Lung (tissue), 12 donors: ENCODE measurements around the gene PLB1. TPM values are rescaled to one million over a fixed set of nuclear protein-coding genes. Genes with fewer than 3 reads are reported as not detected.
A peak's percentile ranks its signal among the peaks of the same experiment; 100 is the strongest.

ENCODE experiments used
- ATAC-seq: fragments of 200-7000 bp; cut with Tn5 transposase; one replicate; pipeline ENCODE4 v1.9.1; 2020; ENCODE audit warnings: moderate number of reproducible peaks; ENCODE audit not compliant: insufficient read depth, low FRiP score
- DNase-seq, 3 donors: peaks; one replicate each; pipeline ENCODE4 v3.0.0-alpha.2; 2013 to 2017
- H3K27ac ChIP-seq, 2 donors: one replicate each; pipeline ENCODE4 v1.5.1; 2013; ENCODE audit warnings: mild to moderate bottlenecking in 2 of 2, moderate library complexity in 2 of 2, control low read depth in 1 of 2, inconsistent platforms in 1 of 2, low read depth in 1 of 2, low read length in 1 of 2
- H3K27me3 ChIP-seq, 3 donors: one replicate each; pipeline ENCODE4 v1.5.1; 2013; ENCODE audit warnings: low read length in 2 of 3; ENCODE audit not compliant: control insufficient read depth in 3 of 3, insufficient read depth in 3 of 3
- H3K36me3 ChIP-seq, 4 donors: one replicate each; pipeline ENCODE4 v1.5.1; 2013; ENCODE audit warnings: low read length in 4 of 4, mild to moderate bottlenecking in 1 of 4, moderate library complexity in 1 of 4; ENCODE audit not compliant: control insufficient read depth in 4 of 4, insufficient read depth in 4 of 4
- H3K4me1 ChIP-seq, 5 donors: one replicate each; pipeline ENCODE4 v1.5.1; 2013; ENCODE audit warnings: low read length in 5 of 5, mild to moderate bottlenecking in 2 of 5, moderate library complexity in 1 of 5; ENCODE audit not compliant: control insufficient read depth in 5 of 5, insufficient read depth in 5 of 5
- H3K4me3 ChIP-seq: one replicate; pipeline ENCODE4 v1.5.1; 2013; ENCODE audit warnings: mild to moderate bottlenecking, control low read depth, moderate library complexity
- H3K9ac ChIP-seq, 2 donors: one replicate each; pipeline ENCODE4 v1.5.1; 2013; ENCODE audit warnings: low read length in 2 of 2, control low read depth in 1 of 2; ENCODE audit not compliant: insufficient read depth in 1 of 2
- H3K9me3 ChIP-seq, 4 donors: one replicate each; pipeline ENCODE4 v1.5.1; 2013; ENCODE audit warnings: low read length in 3 of 4, mild to moderate bottlenecking in 1 of 4, moderate library complexity in 1 of 4; ENCODE audit not compliant: control insufficient read depth in 4 of 4, insufficient read depth in 3 of 4
- CTCF ChIP-seq: IDR thresholded peaks from 2 replicates; pipeline ENCODE4 v1.5.1; 2012; ENCODE audit warnings: mild to moderate bottlenecking; ENCODE audit errors: control extremely low read depth, extremely low read depth
- WGBS, 2 donors: extraction: QIAGEN DNeasy Blood & Tissue Kit; methylation state at CpG; one replicate each; pipeline ENCODE4 v1.1.7; 2013; 5-methylcytosine and 5-hydroxymethylcytosine counted together
- polyA plus RNA-seq, 2 donors: library from polyadenylated mRNA; stranded (reverse); fragments of 200-250 nt; gene quantifications; one replicate each; pipeline ENCODE4 v1.2.1, GENCODE V29; 2013
- total RNA-seq, 2 donors: library from RNA; depleted of rRNA in 1 of 2; stranded (reverse); fragments of >200 nt in 1 of 2; gene quantifications; one replicate each; pipeline ENCODE4 v1.2.1, GENCODE V29; 2014 to 2021
- donor health status: control.
- donor health status: control.
- donor health status: Bipolar disorder and iron deficiency.
- donor health status: healthy.
- donor health status: DM: yes; HTN: yes; CAD: no.

PLB1 gene
- total and polyA plus RNA-seq, 4 donors, result 1.0 to 10.3 (median 6.7) TPM

- no peak overlapping the region for H3K4me3 ChIP-seq
- no peak for ATAC-seq
- H3K4me1 ChIP-seq, result peaks cover 4 to 18% (median 12%) of the 10 kb centered on the region in 5 donors
- H3K27ac ChIP-seq, result peak overlapping the region in 1 of 2 donors; percentile 22
- H3K36me3 ChIP-seq, result no peaks in the 10 kb centered on the region
- no peaks in the 10 kb centered on the region for H3K9me3 ChIP-seq
- TF ChIP-seq CTCF, result no peak
- no peak for DNase-seq
- H3K9ac ChIP-seq, result no peak overlapping the region
- WGBS, 2 donors, result 95 to 96% methylated on average over 6 of the region's 6 CpGs
- no peaks in the 10 kb centered on the region for H3K27me3 ChIP-seq
These were observed 184.8 kb downstream of the PLB1 start for GRCh38 chr2:28680657-28681056.

- DNase-seq (peak in 1 of 3 donors; percentile 17), ATAC-seq (no peak)
- H3K9ac ChIP-seq, result no peak overlapping the region
- H3K36me3 ChIP-seq, result no peaks in the 10 kb centered on the region
- H3K4me3 ChIP-seq, result no peak overlapping the region
- WGBS, 2 donors, result 12 to 27% methylated on average over 4 of the region's 4 CpGs
- no peak for TF ChIP-seq CTCF
- no peak overlapping the region for H3K27ac ChIP-seq
- no peaks in the 10 kb centered on the region for H3K27me3 ChIP-seq
- H3K4me1 ChIP-seq, result peaks cover 4 to 18% (median 12%) of the 10 kb centered on the region in 5 donors
- no peaks in the 10 kb centered on the region for H3K9me3 ChIP-seq
These were observed 185.3 kb downstream of the PLB1 start for GRCh38 chr2:28681158-28681571.

GRCh38 chr2:28681606-28682005 is 185.7 kb downstream of the PLB1 start:
- H3K27me3 ChIP-seq, result no peaks in the 10 kb centered on the region
- DNase-seq, result no peak
- no peak overlapping the region for H3K9ac ChIP-seq
- ATAC-seq, result no peak
- peaks cover 4 to 18% (median 12%) of the 10 kb centered on the region in 5 donors for H3K4me1 ChIP-seq
- H3K27ac ChIP-seq, result no peak overlapping the region
- H3K36me3 ChIP-seq, result no peaks in the 10 kb centered on the region
- H3K9me3 ChIP-seq, result no peaks in the 10 kb centered on the region
- no peak for TF ChIP-seq CTCF
- no peak overlapping the region for H3K4me3 ChIP-seq

- H3K9ac ChIP-seq, result no peak overlapping the region
- TF ChIP-seq CTCF, result no peak
- peak; percentile 88 to 93 (median 89) for DNase-seq
- no peaks in the 10 kb centered on the region for H3K27me3 ChIP-seq
- H3K4me3 ChIP-seq, result no peak overlapping the region
- ATAC-seq, result peak; percentile 30
- no peaks in the 10 kb centered on the region for H3K36me3 ChIP-seq
- H3K9me3 ChIP-seq, result no peaks in the 10 kb centered on the region
- peaks cover 4 to 18% (median 12%) of the 10 kb centered on the region in 5 donors for H3K4me1 ChIP-seq
- H3K27ac ChIP-seq, result peak overlapping the region; percentile 1 to 84
- 54 to 71% methylated on average over 14 of the region's 14 CpGs for WGBS, 2 donors
These were observed 187.3 kb downstream of the PLB1 start for GRCh38 chr2:28683100-28683706.
